ENCODE results near the gene TMEM86B.

GRCh38 chr19:55266840-55267239, 38.3 kb upstream of the TMEM86B start:
- TF ChIP-seq CTCF (IDR thresholded peaks at IDR 0.05) (no peak), POLR2AphosphoS5 (IDR thresholded peaks at IDR 0.05; ENCODE audit: low read depth, low read length) (no peak), TCF7L2 (IDR thresholded peaks at IDR 0.05; ENCODE audit: low read depth, low read length) (no peak), REST (IDR thresholded peaks at IDR 0.05; ENCODE audit: insufficient read depth in 1 of 2, low read depth in 2 of 2, low read length in 1 of 2) (no peak)
